Head of caudate nucleus (tissue), 42 donors: Measurements from ENCODE around the gene PVALEF.

Experiments used
- DNase-seq, 42 donors: peaks; one replicate each; pipeline versions ENCODE4 v3.0.0 to v3.0.0-alpha.2; 2020 to 2021; ENCODE audit warnings: mixed read lengths in 7 of 42
- intact Hi-C: fragments of 100-400 bp; cut with DNase I; formaldehyde crosslinking; loops from one replicate; pipeline ENCODE4 v1.15.0; 2022

The PVALEF gene

GRCh38 chr17:81157848-81158687 is 7.2 kb upstream of the PVALEF start:
- intact Hi-C loops, result no loop called here
- no peak for DNase-seq

- intact Hi-C loops, result no loop called here
- DNase-seq, result no peak
Observed at GRCh38 chr17:81158688-81159590, 6.4 kb upstream of the PVALEF start.

DNA sequence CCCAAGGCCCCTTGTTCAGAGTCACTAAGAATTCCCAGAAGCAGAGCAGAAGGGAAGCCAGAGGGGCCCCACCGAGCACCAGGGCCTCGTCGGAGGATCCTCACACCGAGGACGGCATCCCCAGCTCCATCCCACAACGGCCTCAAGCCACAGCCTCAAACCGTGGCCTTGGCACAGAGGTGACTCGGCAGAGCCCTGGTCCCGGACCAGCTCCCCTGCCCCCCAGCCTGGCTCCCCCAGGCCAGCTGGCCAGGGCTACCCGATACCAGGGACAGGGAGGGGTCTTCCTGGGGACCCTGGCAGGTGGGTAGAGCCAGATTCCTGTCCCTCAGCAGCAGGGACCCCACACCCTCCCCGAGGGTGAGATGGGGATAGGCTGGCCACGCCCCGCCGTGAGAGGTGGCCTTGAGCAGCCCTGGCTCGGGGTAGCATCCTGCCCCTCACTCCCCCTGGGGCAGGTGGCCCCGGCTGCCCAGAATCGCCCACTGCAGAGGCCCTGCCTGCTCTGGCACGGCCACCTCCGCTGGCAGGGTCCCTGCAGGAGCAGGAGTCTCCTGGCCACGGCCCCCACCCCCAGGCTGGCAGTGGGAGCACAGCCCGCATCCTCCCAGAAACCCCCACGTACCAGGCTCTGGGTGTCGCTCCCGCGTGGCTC is 5.6 kb upstream of the PVALEF start:
- DNase-seq, result no peak
- intact Hi-C loops, result no loop called here

DNA sequence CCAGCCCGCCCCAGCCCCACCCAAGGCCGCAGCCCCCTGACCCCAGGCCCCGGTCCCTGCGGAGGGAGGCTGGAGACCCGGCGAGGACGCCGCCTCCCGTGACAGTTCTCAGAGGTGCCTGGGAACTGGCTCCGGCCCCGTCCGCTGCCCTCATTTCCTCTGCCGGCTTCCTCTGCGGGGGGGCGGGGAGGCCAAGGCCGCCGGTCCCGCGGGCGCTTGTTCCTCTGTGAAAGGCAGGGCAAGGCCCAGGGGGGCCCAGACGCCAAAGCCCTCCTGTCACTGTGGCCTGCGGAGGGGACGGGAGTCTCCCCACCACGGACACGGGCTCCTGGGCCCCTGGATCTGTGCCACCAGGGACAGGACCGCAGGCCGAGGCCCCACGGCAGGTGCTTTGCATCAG is 5.0 kb upstream of the PVALEF start:
- peak in 27 of 42 donors; percentile 25 to 73 (median 48) for DNase-seq
- intact Hi-C loops, result no loop called here

DNA sequence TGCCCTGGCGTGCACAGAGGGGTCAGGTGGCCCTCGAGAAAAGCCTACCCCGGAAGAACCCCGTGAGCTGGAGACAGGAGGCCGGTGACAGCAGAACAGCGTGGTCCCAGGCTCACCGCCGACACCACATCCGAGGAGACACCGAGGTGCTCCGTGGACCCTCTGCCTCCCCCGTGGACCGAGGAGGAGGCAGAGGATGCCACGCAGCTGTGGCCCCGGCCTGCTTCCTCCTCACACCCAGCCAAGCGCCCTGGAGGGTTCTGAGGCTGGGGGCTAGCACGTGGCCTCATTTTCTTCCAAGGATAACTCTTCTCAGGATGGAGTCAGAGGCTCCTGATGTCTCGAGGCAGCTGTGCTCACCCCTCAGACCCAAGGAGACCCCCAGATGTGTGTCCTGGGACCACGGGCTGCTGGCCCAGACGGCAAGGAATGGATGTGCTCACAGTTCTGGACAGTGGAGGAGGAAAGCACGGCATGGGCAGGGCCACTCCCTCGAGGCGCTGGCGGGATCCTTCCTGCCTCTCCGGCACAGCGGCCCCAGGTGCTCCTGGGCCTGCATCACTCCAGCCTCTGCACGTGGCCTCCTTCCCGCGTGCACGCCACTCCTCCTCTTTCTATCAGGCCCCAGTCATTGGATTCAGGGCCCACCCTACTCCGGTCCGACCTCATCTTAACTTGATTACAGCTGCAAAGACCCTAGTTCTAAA is 4.4 kb upstream of the PVALEF start:
- no peak for DNase-seq
- intact Hi-C loops, result no loop called here

- intact Hi-C loops, result no loop called here
- DNase-seq, result no peak
Observed at GRCh38 chr17:81161536-81161935, 3.8 kb upstream of the PVALEF start.

GRCh38 chr17:81161972-81162371 is 3.3 kb upstream of the PVALEF start:
- intact Hi-C loops, result no loop called here
- no peak for DNase-seq

DNA sequence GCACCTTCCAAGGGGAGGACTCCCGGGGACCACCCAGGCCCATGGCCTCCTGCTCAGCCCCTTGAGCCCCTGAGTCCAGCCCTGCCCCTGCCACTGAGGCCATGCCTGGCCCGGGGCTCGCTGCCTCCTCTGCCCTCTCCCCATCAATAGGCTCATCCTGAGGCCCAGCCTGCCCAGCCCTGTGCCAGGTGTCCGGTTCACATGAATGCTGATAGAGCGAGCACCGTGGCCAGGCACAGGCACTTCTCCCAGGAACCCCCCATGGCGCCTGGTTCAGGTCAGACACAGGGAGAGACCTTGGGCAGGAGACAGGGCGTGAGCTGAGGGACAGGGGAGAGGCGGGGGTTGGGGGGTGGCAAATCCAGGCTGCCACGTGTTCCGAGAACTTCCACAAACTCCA is 2.8 kb upstream of the PVALEF start:
- no peak for DNase-seq
- intact Hi-C loops, result no loop called here

- intact Hi-C loops, result no loop called here
- DNase-seq, result no peak
Observed at GRCh38 chr17:81163051-81163695, 2.1 kb upstream of the PVALEF start.

DNA sequence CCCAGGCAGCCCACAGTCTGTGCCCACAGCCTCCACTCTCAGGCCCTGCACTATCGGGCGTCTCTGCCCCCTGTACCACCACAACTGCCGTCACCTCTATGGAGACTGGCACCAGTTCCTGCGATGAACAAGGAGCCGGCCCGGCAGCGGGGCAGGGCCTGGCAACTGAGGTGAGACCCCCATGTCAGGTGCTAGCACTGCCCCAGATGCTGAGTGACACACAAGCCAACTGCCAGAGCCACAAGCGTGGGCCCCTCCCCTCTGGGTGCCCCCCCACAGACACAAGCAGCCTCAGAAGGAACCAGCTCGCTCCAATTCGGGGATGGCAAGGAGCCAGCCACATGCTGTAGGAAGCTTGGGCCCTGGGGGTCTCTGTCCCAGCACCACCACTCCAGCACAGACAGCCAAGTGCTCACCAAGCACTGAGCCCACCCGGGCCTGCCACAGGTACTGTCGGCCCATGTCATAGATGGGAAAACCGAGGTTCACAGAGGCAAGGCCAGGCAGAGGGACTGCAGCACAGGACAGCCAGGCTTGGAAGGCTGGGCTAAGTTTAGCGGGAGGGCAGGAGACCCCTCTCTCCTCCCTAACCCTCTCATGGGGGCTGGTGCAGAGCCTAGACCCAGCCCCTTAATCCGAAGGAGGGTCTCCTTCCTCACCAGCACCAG is 1.5 kb upstream of the PVALEF start:
- DNase-seq, result no peak
- intact Hi-C loops, result no loop called here

DNA sequence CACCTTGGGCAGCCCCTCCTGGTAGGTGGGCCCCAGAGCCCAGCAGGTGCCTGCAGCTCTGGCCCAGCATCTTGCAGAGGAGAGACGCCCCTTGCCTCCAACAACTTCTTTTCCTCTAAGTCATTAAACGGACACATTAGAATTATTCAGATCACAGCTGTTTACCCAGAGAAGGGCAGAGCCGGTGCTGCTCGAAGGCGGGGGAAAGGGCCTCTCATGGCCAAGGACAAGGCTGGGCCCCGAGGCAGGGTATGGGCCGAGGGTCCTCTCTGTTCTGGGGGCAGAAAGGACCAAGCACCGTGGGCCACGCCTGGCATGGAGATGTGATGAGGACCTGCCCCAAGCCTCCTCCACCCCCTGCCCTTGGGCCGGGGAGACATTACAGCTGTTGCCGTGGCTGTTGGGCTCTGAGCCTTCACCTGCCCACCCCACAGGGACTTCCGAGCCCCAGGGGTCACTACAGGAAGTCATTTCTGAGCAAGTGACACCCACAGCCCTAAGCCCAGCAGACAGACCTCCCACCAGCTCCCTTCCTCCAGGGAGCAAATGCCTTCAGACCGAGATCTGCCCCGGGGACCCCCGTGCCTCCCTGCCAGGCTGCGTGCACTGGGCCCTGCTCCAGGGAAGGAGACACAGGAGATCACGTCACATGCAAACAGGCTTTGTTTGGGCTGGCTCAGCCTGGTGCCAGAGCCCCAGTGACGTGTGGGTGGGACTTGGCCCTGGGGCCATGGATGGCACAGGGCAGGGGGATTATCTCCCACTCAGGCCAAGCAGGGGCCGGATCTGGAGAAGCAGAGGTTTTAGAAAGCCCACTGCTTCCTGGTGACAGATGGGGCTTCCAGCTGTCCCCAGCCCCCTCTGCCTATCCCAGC is 699 bp upstream of the PVALEF start:
- peak; percentile 48 to 86 (median 74) for DNase-seq
- intact Hi-C loops, result no loop called here

- peak in 20 of 42 donors; percentile 26 to 64 (median 46) for DNase-seq
- intact Hi-C loops, result no loop called here
Observed at GRCh38 chr17:81166033-81166492, 756 bp downstream of the PVALEF start, which contains the start of gene AATK. AATK (minus strand) TSS chr17:81166221; CDS start chr17:81165992, 229 bp downstream.

DNA sequence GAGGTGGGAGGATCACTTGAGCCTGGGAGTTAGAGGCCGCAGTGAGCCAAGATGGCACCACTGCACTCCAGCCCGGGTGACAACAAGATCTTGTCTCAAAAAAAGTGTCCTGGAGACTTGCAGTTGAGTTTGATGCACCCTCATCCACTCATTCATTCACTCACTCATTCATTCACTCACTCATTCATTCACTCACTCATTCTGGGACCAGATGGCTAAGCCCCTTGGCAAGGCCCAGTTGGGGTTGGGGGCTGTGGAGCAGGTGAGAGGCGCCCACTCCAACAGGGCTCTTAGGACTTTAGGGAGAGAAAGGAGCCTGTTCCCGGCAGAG is 1.9 kb downstream of the PVALEF start:
- intact Hi-C loops, result no loop called here
- DNase-seq, result no peak

- intact Hi-C loops, result no loop called here
- DNase-seq, result no peak
Observed at GRCh38 chr17:81167638-81168037, 2.3 kb downstream of the PVALEF start.

GRCh38 chr17:81169870-81170309 is 4.6 kb downstream of the PVALEF start:
- no peak for DNase-seq
- intact Hi-C loops, result no loop called here

GRCh38 chr17:81170727-81171494 is 5.6 kb downstream of the PVALEF start:
- no peak for DNase-seq
- intact Hi-C loops, result no loop called here
